ENCODE measurements around the gene MED26. TPM values are rescaled to one million over a fixed set of nuclear protein-coding genes. Genes with fewer than 3 reads are reported as not detected.
"Not testable (repeated sequence)": the region's sequence is repeated elsewhere in the genome, so short reads cannot be mapped to it uniquely, and the experiment has no call there.

MED26 gene
- total RNA-seq, 1 experiment from 2014 or later, result 13.5 TPM

GRCh38 chr19:16544473-16545231 lies 83.4 kb downstream of the MED26 start:
- Histone ChIP-seq H3K36me3 (peaks cover 14% of the 10 kb centered on the region), H3K27me3 (no peaks in the 10 kb centered on the region)
- DNase-seq, result no peak

GRCh38 chr19:16543734-16544133 lies 84.3 kb downstream of the MED26 start:
- Histone ChIP-seq H3K4me3 (peak overlapping the region; percentile 96), H3K36me3 (peaks cover 20% of the 10 kb centered on the region)
- H3K27ac ChIP-seq; H3K27me3 ChIP-seq; DNase-seq; H3K9me3 ChIP-seq (replicated peaks); H3K4me1 ChIP-seq: not testable (repeated sequence)

More at GRCh38 chr19:16544473-16545231, 83.4 kb downstream of the MED26 start:
- H3K9me3 ChIP-seq (replicated peaks), result no peaks in the 10 kb centered on the region
- H3K4me1 ChIP-seq, result no peaks in the 10 kb centered on the region
- no peak overlapping the region for H3K27ac ChIP-seq
- no peak overlapping the region for H3K4me3 ChIP-seq

- no peaks in the 10 kb centered on the region for H3K4me1 ChIP-seq
- peak in 1 of 2 experiments; percentile 28 for DNase-seq
- H3K36me3 ChIP-seq, result peaks cover 25% of the 10 kb centered on the region
- peak overlapping the region; percentile 82 for H3K27ac ChIP-seq
- no peaks in the 10 kb centered on the region for H3K27me3 ChIP-seq
- peak overlapping the region; percentile 96 for H3K4me3 ChIP-seq
- H3K9me3 ChIP-seq (replicated peaks), result no peaks in the 10 kb centered on the region
These were observed 85.0 kb downstream of the MED26 start for GRCh38 chr19:16542910-16543472.

- H3K27ac ChIP-seq, result peak within 1 kb of the TSS; percentile 82
- peak within 1 kb of the TSS; percentile 96 for H3K4me3 ChIP-seq
- peaks cover 32% of the 10 kb centered on the region for H3K36me3 ChIP-seq
- H3K27me3 ChIP-seq, result no peaks in the 10 kb centered on the region
- DNase-seq, result peak; percentile 95 to 97
- H3K4me1 ChIP-seq, result no peaks in the 10 kb centered on the region
- no peaks in the 10 kb centered on the region for H3K9me3 ChIP-seq (replicated peaks)
These were observed 85.7 kb downstream of the MED26 start, which contains the start of gene CHERP for GRCh38 chr19:16542045-16542909. Gene CHERP, minus strand, starts transcription at chr19:16542437. Its CDS starts 59 bp downstream, at chr19:16542378.

GRCh38 chr19:16541526-16542044 lies 86.4 kb downstream of the MED26 start:
- H3K36me3 ChIP-seq, result peaks cover 39% of the 10 kb centered on the region
- H3K4me3 ChIP-seq, result peak overlapping the region; percentile 96
- no peaks in the 10 kb centered on the region for H3K9me3 ChIP-seq (replicated peaks)
- H3K4me1 ChIP-seq, result no peaks in the 10 kb centered on the region
- peak overlapping the region; percentile 82 for H3K27ac ChIP-seq
- H3K27me3 ChIP-seq, result no peaks in the 10 kb centered on the region
- peak in 1 of 2 experiments; percentile 26 for DNase-seq

GRCh38 chr19:16540948-16541347 lies 87.1 kb downstream of the MED26 start:
- peaks cover 44% of the 10 kb centered on the region for H3K36me3 ChIP-seq
- no peaks in the 10 kb centered on the region for H3K4me1 ChIP-seq
- H3K9me3 ChIP-seq (replicated peaks), result no peaks in the 10 kb centered on the region
- peak overlapping the region; percentile 96 for H3K4me3 ChIP-seq
- DNase-seq, result no peak
- no peaks in the 10 kb centered on the region for H3K27me3 ChIP-seq
- H3K27ac ChIP-seq, result no peak overlapping the region

GRCh38 chr19:16537111-16537510 lies 90.9 kb downstream of the MED26 start:
- Histone ChIP-seq H3K27me3 (no peaks in the 10 kb centered on the region), H3K9me3 (replicated peaks) (no peaks in the 10 kb centered on the region), H3K36me3 (peaks cover 77% of the 10 kb centered on the region), H3K4me1 (no peaks in the 10 kb centered on the region), H3K4me3 (no peak overlapping the region), H3K27ac (no peak overlapping the region)
- DNase-seq, result no peak

- Histone ChIP-seq H3K36me3 (peaks cover 86% of the 10 kb centered on the region), H3K4me3 (no peak overlapping the region), H3K4me1 (no peaks in the 10 kb centered on the region), H3K27ac (no peak overlapping the region), H3K27me3 (no peaks in the 10 kb centered on the region), H3K9me3 (replicated peaks) (no peaks in the 10 kb centered on the region)
- DNase-seq, result no peak
These were observed 91.9 kb downstream of the MED26 start for GRCh38 chr19:16536130-16536529.

- Histone ChIP-seq H3K4me1 (no peaks in the 10 kb centered on the region), H3K27me3 (no peaks in the 10 kb centered on the region), H3K4me3 (no peak overlapping the region), H3K9me3 (replicated peaks) (no peaks in the 10 kb centered on the region), H3K36me3 (peaks cover 88% of the 10 kb centered on the region), H3K27ac (no peak overlapping the region)
- DNase-seq, result no peak
These were observed 92.6 kb downstream of the MED26 start for GRCh38 chr19:16535381-16535780.

GRCh38 chr19:16532440-16533234 lies 95.4 kb downstream of the MED26 start:
- no peak overlapping the region for H3K4me3 ChIP-seq
- no peaks in the 10 kb centered on the region for H3K9me3 ChIP-seq (replicated peaks)
- H3K36me3 ChIP-seq, result peaks cover 93% of the 10 kb centered on the region
- no peak overlapping the region for H3K27ac ChIP-seq
- H3K27me3 ChIP-seq, result no peaks in the 10 kb centered on the region
- no peak for DNase-seq
- H3K4me1 ChIP-seq, result no peaks in the 10 kb centered on the region

- H3K4me1 ChIP-seq, result no peaks in the 10 kb centered on the region
- peaks cover 93% of the 10 kb centered on the region for H3K36me3 ChIP-seq
- no peak overlapping the region for H3K4me3 ChIP-seq
- H3K27ac ChIP-seq, result no peak overlapping the region
- H3K9me3 ChIP-seq (replicated peaks), result no peaks in the 10 kb centered on the region
- no peaks in the 10 kb centered on the region for H3K27me3 ChIP-seq
- DNase-seq, result no peak
These were observed 96.7 kb downstream of the MED26 start for GRCh38 chr19:16531380-16531669.

- Histone ChIP-seq H3K9me3 (replicated peaks) (no peaks in the 10 kb centered on the region), H3K4me1 (no peaks in the 10 kb centered on the region), H3K27me3 (no peaks in the 10 kb centered on the region), H3K27ac (no peak overlapping the region), H3K4me3 (no peak overlapping the region), H3K36me3 (peaks cover 94% of the 10 kb centered on the region)
- no peak for DNase-seq
These were observed 97.2 kb downstream of the MED26 start for GRCh38 chr19:16530540-16531379.

GRCh38 chr19:16529466-16530144 lies 98.4 kb downstream of the MED26 start:
- no peak overlapping the region for H3K27ac ChIP-seq
- no peaks in the 10 kb centered on the region for H3K27me3 ChIP-seq
- H3K4me3 ChIP-seq, result no peak overlapping the region
- no peak for DNase-seq
- H3K36me3 ChIP-seq, result peaks cover 96% of the 10 kb centered on the region
- H3K4me1 ChIP-seq, result no peaks in the 10 kb centered on the region
- no peaks in the 10 kb centered on the region for H3K9me3 ChIP-seq (replicated peaks)
